Vagina (tissue), 2 donors: ENCODE measurements around the gene ZC3HAV1. TPM values are rescaled to one million over a fixed set of nuclear protein-coding genes. Genes with fewer than 3 reads are reported as not detected.

ENCODE experiments used
- DNase-seq, 2 donors: peaks; one replicate each; pipeline ENCODE4 v3.0.0-alpha.2; 2017; ENCODE audit errors: extremely low spot score in 2 of 2
- H3K27ac ChIP-seq: fragments of 200-600 bp; sonication (generic); one replicate; pipeline ENCODE4 v1.5.1; 2019
- H3K27me3 ChIP-seq: fragments of 200-600 bp; sonication (generic); one replicate; pipeline ENCODE4 v1.5.1; 2019
- H3K36me3 ChIP-seq, 2 donors: fragments of 200-600 bp; sonication (generic); one replicate each; pipeline ENCODE4 v1.5.1; 2017 to 2019
- H3K4me1 ChIP-seq: fragments of 200-600 bp; sonication (generic); one replicate; pipeline ENCODE4 v1.5.1; 2019
- H3K4me3 ChIP-seq, 2 donors: fragments of 200-600 bp; sonication (generic); 1 replicate in 1 of 2; 2 replicates in 1 of 2; pipeline ENCODE4 v1.5.1; 2016 to 2019
- H3K9me3 ChIP-seq: fragments of 200-600 bp; sonication (generic); one replicate; pipeline ENCODE4 v1.5.1; 2019
- POLR2A ChIP-seq, 2 donors: fragments of 450-650 bp; IDR thresholded peaks; one replicate each; pipeline ENCODE4 v1.6.1; 2017; ENCODE audit warnings: antibody characterized with exemption in 2 of 2, mild to moderate bottlenecking in 2 of 2, moderate library complexity in 2 of 2
- POLR2AphosphoS5 ChIP-seq, 2 donors: sonication (generic); formaldehyde crosslinking; IDR thresholded peaks; one replicate each; pipeline ENCODE4 v1.9.0; 2017; ENCODE audit warnings: antibody characterized with exemption in 2 of 2, mild to moderate bottlenecking in 2 of 2, low read depth in 1 of 2; ENCODE audit not compliant: insufficient read depth in 1 of 2
- intact Hi-C: fragments of 100-400 bp; cut with DNase I; formaldehyde crosslinking; loops from one replicate; pipeline ENCODE4 v1.15.1; 2023
- total RNA-seq: library from RNA; depleted of rRNA; stranded (reverse); fragments of >200 nt; gene quantifications from one replicate; pipeline ENCODE4 v1.2.3, GENCODE V29; 2016
- TF ChIP-seq, protein P1 (sequence below), 3 experiments: fragments of 450-650 bp in 2 of 3; fragments of 200-600 bp in 1 of 3; sonication (generic) in 1 of 3; IDR thresholded peaks; one replicate each; pipeline ENCODE4 v1.5.1; 2017 to 2019; ENCODE audit warnings: antibody characterized with exemption in 3 of 3, mild to moderate bottlenecking in 2 of 3, moderate library complexity in 2 of 3

ZC3HAV1 gene
- total RNA-seq, 1 donor from 2014 or later = 36.6 TPM

DNA sequence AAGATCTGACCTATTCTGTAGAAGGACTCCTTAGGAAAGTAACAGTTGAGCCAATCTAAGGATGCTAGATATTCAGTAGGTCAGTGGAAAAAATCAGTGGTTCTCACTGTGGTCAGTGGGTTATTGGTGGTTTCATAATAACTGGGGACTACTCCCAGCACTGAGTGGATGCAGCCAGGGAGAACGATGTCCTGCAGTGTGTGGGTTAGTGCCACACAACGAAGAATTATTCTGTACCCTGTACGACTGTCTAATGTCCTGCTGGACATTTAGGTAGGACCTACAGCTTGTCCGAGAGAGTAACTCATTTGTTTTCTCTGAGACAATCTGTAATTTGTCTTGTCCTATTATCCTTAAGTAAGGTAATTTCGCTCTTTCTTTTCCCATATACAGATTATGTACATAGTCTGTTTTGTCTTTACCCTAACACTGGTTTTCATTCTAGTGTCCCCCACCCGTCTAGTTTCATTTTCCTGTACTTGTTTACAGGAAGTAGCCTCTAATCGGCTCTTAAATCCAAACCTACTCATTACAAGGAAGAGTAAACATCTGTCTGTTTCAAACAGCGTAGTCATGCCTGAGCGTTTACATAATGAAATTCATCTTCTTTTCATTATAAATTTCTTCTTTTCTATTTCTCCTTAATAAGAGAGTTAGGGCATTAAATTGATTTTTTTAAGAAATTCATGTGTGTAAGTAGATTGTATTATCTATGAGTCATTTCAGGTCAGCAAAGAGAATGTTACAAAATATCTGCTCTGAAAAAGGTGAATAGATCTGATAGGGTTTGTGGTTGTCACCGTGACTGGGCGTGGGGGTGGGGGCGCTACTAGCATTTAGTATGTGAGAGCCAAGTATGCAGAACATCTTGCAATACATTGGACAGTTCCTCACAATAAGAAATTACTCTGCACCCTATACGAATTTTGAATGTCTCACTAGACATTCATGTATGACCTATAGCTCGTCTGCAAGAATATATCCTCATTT, 65.4 kb downstream of the ZC3HAV1 start:
- no peak overlapping the region for H3K4me3 ChIP-seq
- H3K36me3 ChIP-seq = peaks cover 0 to 33% of the 10 kb centered on the region in 2 donors
- DNase-seq = no peak
- no peak for TF ChIP-seq POLR2AphosphoS5 (IDR thresholded peaks at IDR 0.05; ENCODE audit: insufficient read depth in 1 of 2, low read depth in 1 of 2)
- TF ChIP-seq POLR2A (IDR thresholded peaks at IDR 0.05) = no peak
- TF ChIP-seq, protein P1, sequence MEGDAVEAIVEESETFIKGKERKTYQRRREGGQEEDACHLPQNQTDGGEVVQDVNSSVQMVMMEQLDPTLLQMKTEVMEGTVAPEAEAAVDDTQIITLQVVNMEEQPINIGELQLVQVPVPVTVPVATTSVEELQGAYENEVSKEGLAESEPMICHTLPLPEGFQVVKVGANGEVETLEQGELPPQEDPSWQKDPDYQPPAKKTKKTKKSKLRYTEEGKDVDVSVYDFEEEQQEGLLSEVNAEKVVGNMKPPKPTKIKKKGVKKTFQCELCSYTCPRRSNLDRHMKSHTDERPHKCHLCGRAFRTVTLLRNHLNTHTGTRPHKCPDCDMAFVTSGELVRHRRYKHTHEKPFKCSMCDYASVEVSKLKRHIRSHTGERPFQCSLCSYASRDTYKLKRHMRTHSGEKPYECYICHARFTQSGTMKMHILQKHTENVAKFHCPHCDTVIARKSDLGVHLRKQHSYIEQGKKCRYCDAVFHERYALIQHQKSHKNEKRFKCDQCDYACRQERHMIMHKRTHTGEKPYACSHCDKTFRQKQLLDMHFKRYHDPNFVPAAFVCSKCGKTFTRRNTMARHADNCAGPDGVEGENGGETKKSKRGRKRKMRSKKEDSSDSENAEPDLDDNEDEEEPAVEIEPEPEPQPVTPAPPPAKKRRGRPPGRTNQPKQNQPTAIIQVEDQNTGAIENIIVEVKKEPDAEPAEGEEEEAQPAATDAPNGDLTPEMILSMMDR (IDR thresholded peaks at IDR 0.05) = no peak
- H3K27me3 ChIP-seq = no peaks in the 10 kb centered on the region
- H3K4me1 ChIP-seq = no peaks in the 10 kb centered on the region
- no peak overlapping the region for H3K27ac ChIP-seq
- intact Hi-C loops = no loop called here
- H3K9me3 ChIP-seq = no peaks in the 10 kb centered on the region

DNA sequence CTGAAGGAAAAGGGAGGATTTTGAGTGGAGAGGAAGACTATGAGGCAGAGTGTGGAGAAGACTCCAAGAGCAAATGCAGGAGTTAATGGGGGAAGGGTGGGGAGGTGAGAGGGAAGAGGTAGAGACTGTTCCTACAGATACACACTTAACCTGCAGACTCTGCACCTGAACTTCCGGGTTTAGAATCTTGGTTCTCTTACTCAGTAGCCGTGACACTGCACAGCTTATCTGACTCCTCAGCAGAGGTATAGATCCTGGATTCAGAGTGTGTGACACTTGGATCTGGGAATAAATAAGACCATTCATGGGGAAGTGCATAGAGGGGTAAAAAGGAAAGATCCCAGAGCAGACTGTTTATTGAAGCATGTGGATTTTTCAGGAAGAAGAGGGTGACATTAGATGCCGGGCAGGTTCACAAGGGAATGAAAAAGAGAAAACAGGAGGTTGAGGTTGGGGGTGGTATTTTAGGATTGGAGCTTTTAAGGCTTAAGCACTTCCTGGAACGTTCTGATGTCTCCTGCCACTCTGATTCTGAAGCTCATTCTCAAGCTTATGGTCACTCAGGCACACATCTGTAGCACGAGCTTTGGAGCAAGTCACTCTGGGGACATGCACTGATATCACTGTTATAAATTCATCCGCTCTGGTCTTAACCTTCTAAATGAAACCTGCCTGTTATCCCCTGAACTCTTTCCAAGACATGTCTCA, 68.0 kb downstream of the ZC3HAV1 start:
- peaks cover 4% of the 10 kb centered on the region for H3K4me1 ChIP-seq
- peaks cover 0 to 18% of the 10 kb centered on the region in 2 donors for H3K36me3 ChIP-seq
- no peak overlapping the region for H3K4me3 ChIP-seq
- H3K27me3 ChIP-seq = no peaks in the 10 kb centered on the region
- DNase-seq = no peak
- no peaks in the 10 kb centered on the region for H3K9me3 ChIP-seq
- intact Hi-C loops = no loop called here
- no peak overlapping the region for H3K27ac ChIP-seq
- TF ChIP-seq POLR2A (IDR thresholded peaks at IDR 0.05) (no peak), POLR2AphosphoS5 (IDR thresholded peaks at IDR 0.05; ENCODE audit: insufficient read depth in 1 of 2, low read depth in 1 of 2) (no peak)
- TF ChIP-seq, protein P1 (IDR thresholded peaks at IDR 0.05) = no peak

DNA sequence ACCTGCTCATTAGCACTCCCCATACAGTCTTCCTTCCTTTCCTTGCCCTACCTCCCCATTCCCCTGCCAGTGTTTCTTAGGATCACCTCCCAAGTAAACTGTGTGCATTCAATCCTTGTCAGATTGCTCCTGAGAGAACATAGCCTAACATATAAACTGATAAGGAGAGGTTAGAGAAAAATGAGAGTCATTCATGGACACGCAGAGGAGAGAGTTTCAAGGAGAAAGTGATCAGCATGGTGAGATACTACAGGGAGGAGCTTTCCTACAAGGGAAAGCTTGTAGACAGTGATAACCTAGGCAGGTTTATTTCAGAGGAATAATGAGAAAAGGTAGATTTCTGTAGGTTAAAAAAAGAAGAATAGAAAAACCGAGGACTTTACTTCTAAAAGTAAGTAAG, 70.8 kb downstream of the ZC3HAV1 start:
- H3K27me3 ChIP-seq = no peaks in the 10 kb centered on the region
- no peaks in the 10 kb centered on the region for H3K9me3 ChIP-seq
- H3K4me1 ChIP-seq = peaks cover 22% of the 10 kb centered on the region
- no peak for DNase-seq
- no peak overlapping the region for H3K27ac ChIP-seq
- TF ChIP-seq, protein P1 (IDR thresholded peaks at IDR 0.05) = no peak
- TF ChIP-seq POLR2AphosphoS5 (IDR thresholded peaks at IDR 0.05; ENCODE audit: insufficient read depth in 1 of 2, low read depth in 1 of 2) (no peak), POLR2A (IDR thresholded peaks at IDR 0.05) (no peak)
- intact Hi-C loops = no loop called here
- H3K36me3 ChIP-seq = no peaks in the 10 kb centered on the region
- no peak overlapping the region for H3K4me3 ChIP-seq

DNA sequence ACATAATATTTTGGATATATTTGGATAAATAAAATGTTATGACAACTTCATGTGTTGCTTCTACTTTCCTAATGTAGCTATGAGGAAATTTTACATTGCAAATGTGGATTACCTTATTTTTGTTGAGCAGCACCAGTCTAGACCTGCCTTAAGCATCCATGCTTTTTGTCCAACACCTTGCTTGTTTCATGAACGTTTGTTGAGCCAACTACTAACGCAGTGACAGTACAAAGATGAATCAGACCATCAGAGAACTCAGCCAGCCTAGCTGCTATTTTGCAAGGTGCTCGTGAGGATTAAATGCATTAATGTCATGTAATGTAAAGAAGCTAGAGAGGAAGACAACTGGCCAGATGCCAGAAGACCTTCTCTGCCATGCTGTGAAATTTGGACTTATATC, 72.6 kb downstream of the ZC3HAV1 start:
- Histone ChIP-seq H3K4me3 (no peak overlapping the region), H3K9me3 (no peaks in the 10 kb centered on the region), H3K27ac (no peak overlapping the region), H3K4me1 (peaks cover 27% of the 10 kb centered on the region), H3K36me3 (no peaks in the 10 kb centered on the region), H3K27me3 (no peaks in the 10 kb centered on the region)
- TF ChIP-seq, protein P1 (IDR thresholded peaks at IDR 0.05) = no peak
- TF ChIP-seq POLR2A (IDR thresholded peaks at IDR 0.05) (no peak), POLR2AphosphoS5 (IDR thresholded peaks at IDR 0.05; ENCODE audit: insufficient read depth in 1 of 2, low read depth in 1 of 2) (no peak)
- no peak for DNase-seq
- intact Hi-C loops = no loop called here
